Left ventricle myocardium inferior (tissue), 1 donor: ENCODE results near the gene PRKCD. TPM values are rescaled to one million over a fixed set of nuclear protein-coding genes. Genes with fewer than 3 reads are reported as not detected.

Experiments used
- DNase-seq: peaks from one replicate; pipeline ENCODE4 v3.0.0-alpha.2; 2020
- H3K27ac ChIP-seq: fragments of 200-600 bp; replicated peaks from 2 replicates; pipeline ENCODE4 v1.8.0; 2021
- H3K27me3 ChIP-seq: fragments of 200-600 bp; 2 replicates; pipeline ENCODE4 v1.8.0; 2021; ENCODE audit warnings: low read depth
- H3K36me3 ChIP-seq: fragments of 200-600 bp; 2 replicates; pipeline ENCODE4 v1.8.0; 2021
- H3K4me1 ChIP-seq: fragments of 200-600 bp; 2 replicates; pipeline ENCODE4 v1.8.0; 2021
- H3K4me3 ChIP-seq: fragments of 200-600 bp; 2 replicates; pipeline ENCODE4 v1.8.0; 2021; ENCODE audit warnings: mild to moderate bottlenecking, moderate library complexity
- H3K9me3 ChIP-seq: fragments of 200-600 bp; replicated peaks from 2 replicates; pipeline ENCODE4 v1.8.0; 2021
- CTCF ChIP-seq: fragments of 200-600 bp; IDR thresholded peaks from 2 replicates; pipeline ENCODE4 v1.8.0; 2021; ENCODE audit warnings: antibody characterized with exemption, mild to moderate bottlenecking, borderline replicate concordance
- intact Hi-C: fragments of 100-400 bp; cut with micrococcal nuclease; formaldehyde crosslinking; loops from one replicate; pipeline ENCODE4 v1.11.0; 2022
- total RNA-seq: library from RNA; stranded (reverse); fragmentation: NEBNext Ultra II Directional; extraction: Animal tissue kit (Norgen Biotek cat#: 25700); gene quantifications from one replicate; pipeline ENCODE4 v1.2.1, GENCODE V29; 2021
- donor health status: DM: no; HTN: yes; CAD: no; lungs with severe emphysema.

Gene PRKCD
- total RNA-seq, 1 donor from 2014 or later: 13.6 TPM

GRCh38 chr3:53227993-53228885 lies 67.2 kb downstream of the PRKCD start:
- no peak overlapping the region for H3K27ac ChIP-seq
- intact Hi-C loops: no loop called here
- TF ChIP-seq CTCF: no peak
- DNase-seq: no peak
- H3K4me1 ChIP-seq: peaks cover 4% of the 10 kb centered on the region
- no peak overlapping the region for H3K4me3 ChIP-seq
- no peaks in the 10 kb centered on the region for H3K27me3 ChIP-seq
- peaks cover 100% of the 10 kb centered on the region for H3K36me3 ChIP-seq
- H3K9me3 ChIP-seq: no peaks in the 10 kb centered on the region

GRCh38 chr3:53229171-53229570 lies 68.2 kb downstream of the PRKCD start:
- no peak for DNase-seq
- intact Hi-C loops: no loop called here

GRCh38 chr3:53229606-53230005 lies 68.6 kb downstream of the PRKCD start:
- Histone ChIP-seq H3K27ac (no peak overlapping the region), H3K27me3 (no peaks in the 10 kb centered on the region), H3K9me3 (no peaks in the 10 kb centered on the region), H3K4me1 (peaks cover 6% of the 10 kb centered on the region), H3K4me3 (no peak overlapping the region), H3K36me3 (peaks cover 100% of the 10 kb centered on the region)
- no peak for DNase-seq
- intact Hi-C loops: no loop called here
- TF ChIP-seq CTCF: no peak

More at GRCh38 chr3:53229171-53229570, 68.2 kb downstream of the PRKCD start:
- Histone ChIP-seq H3K4me1 (peaks cover 6% of the 10 kb centered on the region), H3K36me3 (peaks cover 100% of the 10 kb centered on the region), H3K4me3 (no peak overlapping the region), H3K27ac (no peak overlapping the region), H3K27me3 (no peaks in the 10 kb centered on the region), H3K9me3 (no peaks in the 10 kb centered on the region)
- no peak for TF ChIP-seq CTCF

- no peak for DNase-seq
- H3K4me1 ChIP-seq: peaks cover 6% of the 10 kb centered on the region
- H3K36me3 ChIP-seq: peaks cover 100% of the 10 kb centered on the region
- no peaks in the 10 kb centered on the region for H3K9me3 ChIP-seq
- intact Hi-C loops: no loop called here
- no peak overlapping the region for H3K4me3 ChIP-seq
- no peaks in the 10 kb centered on the region for H3K27me3 ChIP-seq
- TF ChIP-seq CTCF: no peak
- peak overlapping the region; percentile 5 for H3K27ac ChIP-seq
Measured at GRCh38 chr3:53230041-53230621, 69.1 kb downstream of the PRKCD start.

GRCh38 chr3:53230789-53231188 lies 69.8 kb downstream of the PRKCD start:
- Histone ChIP-seq H3K4me3 (no peak overlapping the region), H3K36me3 (peaks cover 100% of the 10 kb centered on the region), H3K27me3 (no peaks in the 10 kb centered on the region), H3K4me1 (peaks cover 7% of the 10 kb centered on the region), H3K27ac (no peak overlapping the region), H3K9me3 (no peaks in the 10 kb centered on the region)
- no peak for DNase-seq
- no peak for TF ChIP-seq CTCF
- intact Hi-C loops: no loop called here
